GM04503 (cell line): ENCODE measurements around the gene LRIG3.
"Not testable (repeated sequence)": the region's sequence is repeated elsewhere in the genome, so short reads cannot be mapped to it uniquely, and the experiment has no call there.

Experiments used
- DNase-seq: peaks from one replicate; pipeline ENCODE4 v3.0.0-alpha.2; 2012; ENCODE audit warnings: low read depth

The LRIG3 gene

GRCh38 chr12:58901664-58902063 is 18.6 kb downstream of the LRIG3 start:
- no peak for DNase-seq

DNA sequence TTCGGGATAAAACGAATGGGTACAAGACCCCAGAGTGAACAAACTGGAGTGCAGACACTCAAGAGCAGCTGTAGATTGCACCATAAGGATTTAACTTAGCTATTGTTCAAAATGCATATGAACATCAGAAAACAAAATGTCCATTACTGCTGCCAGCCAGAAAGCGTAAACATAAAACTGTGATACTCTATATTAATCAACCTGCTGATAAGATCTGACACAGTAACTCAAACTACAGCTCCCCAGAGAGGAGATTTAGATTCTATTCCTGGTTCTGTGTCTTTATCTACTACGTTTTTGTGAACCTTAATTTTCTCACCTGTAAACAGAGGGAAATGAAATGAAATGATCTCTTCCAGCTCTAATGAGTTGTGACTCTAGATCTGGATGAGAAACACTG is 22.3 kb downstream of the LRIG3 start:
- DNase-seq: no peak

- DNase-seq: no peak
Observed at GRCh38 chr12:58896278-58896677, 24.0 kb downstream of the LRIG3 start.

GRCh38 chr12:58895053-58895452 is 25.3 kb downstream of the LRIG3 start:
- no peak for DNase-seq

DNA sequence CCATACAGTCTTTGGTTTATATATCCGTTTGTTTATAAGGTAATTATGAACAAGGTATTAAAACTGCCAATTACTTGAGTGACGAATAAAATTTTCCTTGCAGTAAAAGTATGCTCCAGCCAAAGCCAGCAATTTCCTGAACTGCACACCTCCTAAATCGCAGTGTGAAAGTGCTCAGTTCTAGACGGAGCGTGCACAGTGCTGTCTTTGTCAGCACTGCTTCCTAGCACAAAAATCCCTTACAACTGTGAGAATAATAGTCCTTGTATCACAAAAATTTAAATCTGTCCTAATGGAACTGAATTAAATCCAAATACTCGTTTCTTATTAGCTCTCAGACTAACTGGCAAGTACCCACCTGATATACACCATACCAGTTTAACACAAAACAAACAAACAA is 26.3 kb downstream of the LRIG3 start:
- DNase-seq: no peak

DNA sequence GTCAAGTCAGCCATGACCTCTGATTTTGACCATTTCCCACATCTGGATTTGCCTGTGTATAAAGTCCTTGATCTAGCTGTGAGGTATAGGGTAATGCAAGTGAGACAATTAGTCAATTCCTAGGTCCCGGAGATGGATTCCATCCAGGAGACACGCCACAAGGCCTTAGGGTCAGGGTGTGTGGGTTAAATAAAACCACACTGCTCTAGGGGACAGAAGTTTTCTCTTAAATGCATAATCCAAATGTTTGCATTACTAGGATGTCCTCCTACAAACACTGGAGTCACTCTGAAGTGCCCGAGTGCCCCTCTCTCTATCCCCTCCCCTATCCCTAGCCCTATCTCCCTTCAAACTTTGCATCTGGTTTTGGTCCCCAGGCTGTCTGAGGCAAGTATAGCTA is 26.8 kb downstream of the LRIG3 start:
- no peak for DNase-seq

DNA sequence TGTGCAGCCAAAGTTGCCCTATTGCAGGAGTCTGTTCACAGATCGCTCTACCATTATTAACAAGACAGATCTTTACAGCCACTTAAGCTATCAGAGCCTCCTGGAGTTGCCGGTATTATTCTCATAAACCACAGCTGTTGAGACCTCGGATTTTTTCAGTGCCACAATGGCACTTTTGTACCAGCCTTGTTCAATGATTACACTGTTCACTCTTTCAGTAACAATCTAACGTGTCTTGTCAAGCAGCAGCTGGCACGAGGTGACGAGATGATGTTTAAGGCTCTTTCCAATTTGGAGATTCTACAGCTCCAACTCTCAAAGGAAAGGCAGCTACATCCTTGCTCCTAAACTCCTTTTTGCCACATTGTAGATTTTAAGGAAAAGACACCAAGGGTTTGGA is 30.7 kb downstream of the LRIG3 start:
- no peak for DNase-seq

DNA sequence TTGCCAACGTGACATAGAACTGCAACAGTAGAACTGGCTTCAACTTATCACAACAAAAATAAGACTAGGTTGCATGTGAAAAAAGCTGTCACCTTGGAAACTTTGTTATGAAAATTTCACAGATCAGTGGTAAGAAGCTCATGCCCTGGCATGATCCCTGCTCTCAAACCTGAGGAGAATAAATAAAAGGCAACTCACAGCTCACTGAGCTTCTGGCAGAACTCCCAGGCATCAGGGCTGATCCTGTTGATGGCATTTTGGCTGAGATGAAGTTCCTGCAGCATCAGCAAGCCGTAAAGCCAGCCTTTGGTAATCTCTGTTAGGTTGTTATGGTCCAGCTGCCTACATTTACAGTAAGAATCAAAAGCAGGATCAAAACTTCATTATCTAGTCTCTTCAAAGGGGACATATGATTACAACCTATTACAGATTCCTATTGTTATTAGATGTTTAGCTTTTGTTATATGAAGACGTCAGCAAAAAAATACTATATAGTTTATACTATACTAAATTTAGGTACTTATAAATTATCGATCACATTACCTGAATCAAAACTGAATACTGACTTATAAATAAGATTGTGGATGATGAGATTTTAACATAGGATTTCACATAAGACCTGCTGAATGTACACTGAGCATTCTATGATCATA is 32.0 kb downstream of the LRIG3 start:
- peak; percentile 80 for DNase-seq

DNA sequence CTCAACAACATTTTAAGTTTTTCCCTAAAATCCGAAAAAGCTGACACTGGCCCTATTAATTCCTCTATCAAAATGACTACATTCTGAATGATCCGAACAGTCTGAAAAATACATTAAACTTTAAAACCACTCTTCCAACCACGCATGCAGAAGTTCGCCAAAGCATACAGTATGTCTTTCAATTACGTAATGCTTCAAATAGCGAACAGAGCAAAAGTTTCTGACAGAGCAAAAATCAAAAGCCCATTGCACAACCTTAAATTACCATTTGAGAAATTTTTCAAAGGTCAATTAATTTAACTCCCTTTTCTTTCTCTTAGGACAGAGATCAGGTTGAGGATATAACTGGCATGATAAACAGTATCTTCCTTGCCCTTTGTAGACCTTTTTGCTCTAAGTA is 33.2 kb downstream of the LRIG3 start:
- DNase-seq: no peak

DNA sequence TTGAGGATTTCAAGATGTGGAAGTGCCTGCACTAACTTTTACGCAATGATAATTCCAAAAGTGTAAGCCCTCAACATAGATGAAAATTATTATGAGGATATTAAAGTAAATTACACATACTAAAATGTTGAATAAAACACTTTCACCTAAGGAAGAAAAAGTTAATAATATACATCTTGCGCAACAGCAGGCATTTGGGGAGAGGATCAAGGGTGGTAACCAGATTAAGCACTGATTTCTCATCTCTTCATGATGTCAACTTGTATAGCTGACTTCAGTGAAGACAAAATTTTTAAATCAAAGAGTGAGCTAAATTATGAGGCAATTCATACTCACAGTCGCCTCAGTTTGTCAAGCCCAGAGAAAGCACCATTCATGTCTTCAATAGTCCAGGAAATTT is 33.8 kb downstream of the LRIG3 start:
- DNase-seq: no peak

GRCh38 chr12:58884916-58885315 is 35.4 kb downstream of the LRIG3 start:
- DNase-seq: no peak

DNA sequence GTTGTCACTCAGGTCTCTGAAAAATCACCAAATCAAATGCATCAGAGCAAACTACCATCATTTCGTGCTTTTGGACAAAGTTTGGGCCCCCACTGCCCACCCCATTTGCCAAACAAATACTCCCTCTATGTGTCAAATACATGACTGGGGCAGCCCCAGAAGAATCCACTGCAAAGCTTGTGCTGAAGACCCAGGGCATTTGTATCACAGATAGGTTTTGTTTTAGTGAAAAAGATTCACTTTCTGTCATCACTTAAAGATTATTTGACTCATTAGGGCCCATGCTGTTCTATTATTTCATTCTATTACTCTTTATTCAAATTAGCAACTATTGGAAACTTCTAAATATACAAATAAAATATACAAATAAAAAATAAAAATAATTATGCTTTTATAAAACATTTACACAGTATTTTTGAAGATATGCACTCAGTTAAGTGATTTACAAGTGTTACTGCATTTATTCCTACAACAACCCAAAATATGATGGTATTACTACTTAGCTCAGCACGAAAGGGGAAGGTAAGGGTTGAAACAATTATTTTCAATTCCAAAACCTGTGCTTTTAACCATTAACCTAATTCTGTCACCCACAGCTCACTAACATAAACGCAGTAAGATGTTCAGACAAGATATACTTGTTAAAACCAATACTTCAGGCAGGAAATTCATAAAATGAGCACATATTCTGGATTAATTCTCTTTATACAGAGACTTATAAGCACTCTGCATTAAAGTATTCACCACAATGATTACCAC is 36.5 kb downstream of the LRIG3 start:
- DNase-seq: no peak

DNA sequence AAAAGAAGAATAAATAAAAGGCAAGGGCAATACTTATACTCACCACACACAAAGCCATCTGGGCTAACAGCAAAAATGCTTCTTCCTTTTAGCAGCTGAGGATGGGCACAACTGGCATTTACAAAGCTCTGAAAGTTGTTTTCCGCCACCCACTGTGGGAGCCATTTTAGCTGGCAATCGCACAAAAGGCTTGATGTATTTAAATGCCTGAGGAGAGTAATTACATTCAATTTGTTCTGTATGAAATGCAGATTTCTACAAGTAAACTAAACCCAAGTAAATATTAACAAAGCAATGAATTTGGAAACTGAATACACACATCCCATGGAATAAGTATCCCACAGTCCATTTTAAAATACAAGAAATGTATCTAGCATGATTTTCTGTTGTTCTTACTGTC is 37.5 kb downstream of the LRIG3 start:
- DNase-seq: no peak

DNA sequence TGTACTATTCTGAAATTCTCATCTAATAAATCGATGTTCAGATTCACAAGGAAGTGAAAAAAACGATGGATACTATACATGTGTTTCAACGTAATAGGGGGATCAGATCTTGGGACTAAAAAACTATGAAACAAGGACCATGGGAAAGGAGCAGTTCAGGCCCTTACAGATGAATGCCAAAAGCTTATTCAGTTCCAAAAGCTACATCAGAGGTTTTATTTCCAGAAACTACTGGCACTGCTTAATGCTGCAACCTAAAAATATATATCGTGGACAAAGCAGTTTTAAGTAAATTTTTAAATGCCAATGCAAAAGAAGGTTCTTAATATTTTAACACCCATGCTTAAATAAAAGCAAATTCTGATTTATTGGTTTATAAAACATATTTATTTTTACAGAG is 38.5 kb downstream of the LRIG3 start:
- no peak for DNase-seq

DNA sequence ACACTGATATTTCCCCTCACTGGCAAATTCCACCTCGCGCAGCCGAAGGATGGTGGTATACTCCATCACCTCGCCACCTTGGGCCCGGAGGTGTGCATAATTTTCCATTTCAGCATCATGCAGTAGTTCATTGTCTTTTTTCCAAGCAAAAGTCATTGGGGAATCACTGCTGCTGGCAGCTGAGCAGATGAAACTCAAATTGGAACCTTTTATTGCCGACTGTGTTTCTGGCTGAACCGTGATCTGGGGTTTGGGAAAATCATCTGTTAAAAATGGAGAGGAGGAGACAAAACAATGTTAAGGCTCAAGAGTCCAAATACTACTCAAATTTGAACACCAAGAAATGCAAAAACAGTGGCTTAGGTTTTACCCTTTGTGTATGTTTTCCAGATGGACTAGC is 39.7 kb downstream of the LRIG3 start:
- DNase-seq: no peak

DNA sequence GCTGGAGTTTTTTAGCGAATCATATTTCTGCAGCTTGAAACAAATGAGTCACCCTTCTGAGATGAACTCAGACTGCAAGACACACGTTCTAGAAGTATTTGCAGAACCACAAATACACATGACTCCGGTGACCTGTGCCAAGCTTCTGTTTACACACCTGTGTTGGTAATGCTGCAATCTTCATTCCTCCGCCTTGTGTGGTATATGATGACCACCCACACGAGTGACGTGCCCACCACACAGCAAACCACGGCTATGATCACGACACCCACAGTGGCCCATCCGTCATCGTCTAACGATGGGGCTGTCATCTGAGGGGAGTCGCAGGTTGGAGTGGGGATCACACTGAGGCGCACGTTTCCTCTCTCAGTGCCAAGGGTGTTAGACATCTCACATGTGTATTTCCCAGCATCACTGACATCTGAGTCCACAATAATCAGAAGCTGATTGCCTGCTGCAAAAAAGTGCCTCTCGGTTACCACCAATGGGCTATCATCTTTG is 43.0 kb downstream of the LRIG3 start:
- peak; percentile 51 for DNase-seq

GRCh38 chr12:58873496-58873895 is 46.8 kb downstream of the LRIG3 start:
- DNase-seq: no peak

DNA sequence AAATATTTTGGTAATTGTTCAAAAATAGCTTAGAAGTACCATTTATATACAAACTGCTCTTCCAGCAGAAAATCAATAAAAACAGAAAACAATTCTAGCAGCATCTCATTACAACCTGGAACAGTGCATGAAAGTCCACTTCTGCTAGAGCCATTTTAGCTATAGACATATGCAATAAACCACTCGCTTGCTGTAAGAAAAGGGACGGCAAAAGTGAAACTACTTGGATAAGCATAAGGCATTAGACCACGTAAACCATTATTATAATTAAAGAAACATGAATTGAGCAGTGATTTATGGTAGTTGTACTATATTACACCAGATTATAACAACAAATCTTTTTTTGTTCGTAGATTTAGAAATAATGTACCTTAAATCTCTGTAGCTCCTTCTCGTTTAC is 48.7 kb downstream of the LRIG3 start:
- no peak for DNase-seq

GRCh38 chr12:58870595-58870994 is 49.7 kb downstream of the LRIG3 start:
- no peak for DNase-seq

- DNase-seq: no peak
Observed at GRCh38 chr12:58860788-58861240, 59.5 kb downstream of the LRIG3 start.

- no peak for DNase-seq
Observed at GRCh38 chr12:58860056-58860787, 60.1 kb downstream of the LRIG3 start.

DNA sequence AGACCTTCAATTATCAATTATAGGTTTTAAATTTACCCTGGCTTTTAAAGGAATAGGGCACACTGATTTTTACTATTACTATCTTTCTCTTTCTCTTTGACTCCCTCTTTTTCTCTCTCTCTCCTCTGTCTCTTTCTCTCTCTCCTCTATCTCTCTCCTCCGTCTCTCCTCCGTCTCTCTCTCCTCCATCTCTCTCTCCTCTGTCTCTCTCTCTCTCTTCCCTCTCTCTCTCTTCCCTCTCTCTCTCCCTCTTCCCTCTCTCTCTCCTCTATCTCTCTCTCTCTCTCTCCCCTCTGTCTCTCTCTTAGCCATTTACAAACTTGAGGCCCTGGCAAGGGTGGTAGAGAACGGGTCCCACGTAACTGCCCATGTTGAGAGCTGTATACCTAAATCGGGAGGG is 62.3 kb downstream of the LRIG3 start:
- no peak for DNase-seq

DNA sequence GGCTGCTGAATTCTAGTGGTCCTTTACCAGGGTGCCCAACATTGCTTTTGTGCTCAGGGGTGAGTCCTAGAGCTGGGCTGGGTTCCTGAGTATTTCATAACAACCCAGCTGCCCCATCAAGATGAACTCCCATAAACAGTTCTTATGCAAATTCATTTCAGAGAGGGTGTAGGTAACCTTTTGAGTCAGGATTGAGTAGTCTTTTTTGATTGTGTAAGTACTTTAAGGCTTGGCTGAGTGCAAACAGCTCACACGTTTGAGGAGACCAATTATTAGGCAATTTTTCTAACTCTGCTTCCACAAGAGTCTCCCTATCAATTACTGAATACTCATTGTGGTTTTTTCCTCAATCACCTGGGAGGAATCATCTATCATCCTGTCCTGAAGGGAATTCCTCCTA is 63.1 kb downstream of the LRIG3 start:
- DNase-seq: not testable (repeated sequence)
